Islet of Langerhans (tissue), 1 donor: ENCODE results near the gene XPR1.

Experiments
- FAIRE-seq: peaks from one replicate; lab custom pipeline; 2011; peaks lifted over from hg19 to GRCh38; lab: Jason Lieb, UNC

Gene XPR1

DNA sequence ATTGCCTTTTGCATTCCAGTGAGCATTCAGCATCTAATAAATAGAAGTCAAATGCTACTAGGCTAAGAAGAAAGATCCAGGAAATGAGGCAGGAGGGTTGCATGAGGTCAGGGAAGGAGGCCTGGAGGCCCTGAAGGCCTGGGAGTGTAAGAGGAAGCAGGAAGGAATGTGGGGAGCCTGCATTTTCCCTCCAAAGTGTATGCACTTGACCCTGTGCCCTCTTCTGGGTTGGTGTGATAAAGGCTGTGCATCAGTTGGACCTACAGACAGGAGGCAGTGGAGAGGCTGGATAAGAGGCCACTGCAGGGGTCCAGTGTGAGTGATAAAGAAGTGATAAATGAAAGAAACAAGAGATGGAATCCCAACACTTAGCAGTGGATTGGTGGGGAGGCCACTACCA, 301.3 kb downstream of the XPR1 start:
- no peak for FAIRE-seq

DNA sequence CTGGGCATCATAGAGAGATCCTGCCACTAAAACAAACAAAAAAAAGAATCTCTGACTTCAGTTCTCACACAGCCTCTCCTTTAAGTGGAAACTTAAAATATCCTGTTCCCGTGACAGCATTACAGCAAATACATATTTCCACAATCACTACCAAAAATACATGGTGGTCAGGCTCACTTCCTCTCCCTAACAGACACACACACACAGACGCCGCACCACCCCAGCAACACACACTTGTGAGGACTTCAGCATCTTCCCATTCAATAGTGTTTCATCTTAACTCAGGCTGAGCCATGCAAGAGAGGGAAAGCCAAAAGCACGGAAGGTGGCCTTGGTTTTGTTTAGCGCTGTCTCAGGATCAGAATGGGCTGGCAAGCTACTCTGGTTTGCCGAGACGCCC, 302.7 kb downstream of the XPR1 start:
- no peak for FAIRE-seq

DNA sequence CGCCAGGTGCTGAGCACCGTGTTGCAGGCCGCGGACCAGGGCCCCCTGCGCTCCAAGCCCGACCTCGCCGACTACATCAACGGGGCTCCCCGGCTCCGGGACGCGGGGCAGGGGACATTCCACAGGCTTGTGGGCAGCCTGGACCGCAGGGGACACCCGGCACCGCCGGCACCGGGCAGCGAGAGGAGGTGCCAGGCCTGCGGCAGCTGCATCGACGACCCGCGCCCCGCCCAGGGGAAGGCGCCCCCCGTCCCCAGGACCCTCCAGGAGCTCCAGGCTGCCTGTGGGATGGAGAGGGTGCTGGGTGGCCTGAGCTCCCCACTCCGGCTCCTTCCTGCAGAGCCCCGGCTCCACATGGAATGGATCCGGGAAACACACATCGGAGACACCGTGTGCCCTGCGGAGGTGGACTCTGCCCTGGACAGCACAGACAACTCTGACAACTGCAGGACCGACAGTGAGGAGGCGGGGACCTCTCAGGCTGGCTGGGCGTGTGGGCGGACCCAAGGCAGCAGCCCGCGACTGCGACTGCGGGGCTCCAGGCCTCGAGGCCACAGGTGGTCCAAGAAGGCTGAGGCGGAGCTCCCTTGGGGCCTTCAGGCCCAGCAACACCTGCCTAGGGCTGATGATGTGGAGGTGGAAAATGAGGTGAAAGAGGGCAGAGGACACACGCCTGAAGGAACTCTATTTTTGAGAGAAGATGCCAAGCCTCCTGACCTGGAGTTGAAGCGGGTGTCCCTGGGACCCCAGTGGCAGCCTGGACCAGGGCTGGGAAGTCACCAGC, 303.7 kb downstream of the XPR1 start:
- no peak for FAIRE-seq

DNA sequence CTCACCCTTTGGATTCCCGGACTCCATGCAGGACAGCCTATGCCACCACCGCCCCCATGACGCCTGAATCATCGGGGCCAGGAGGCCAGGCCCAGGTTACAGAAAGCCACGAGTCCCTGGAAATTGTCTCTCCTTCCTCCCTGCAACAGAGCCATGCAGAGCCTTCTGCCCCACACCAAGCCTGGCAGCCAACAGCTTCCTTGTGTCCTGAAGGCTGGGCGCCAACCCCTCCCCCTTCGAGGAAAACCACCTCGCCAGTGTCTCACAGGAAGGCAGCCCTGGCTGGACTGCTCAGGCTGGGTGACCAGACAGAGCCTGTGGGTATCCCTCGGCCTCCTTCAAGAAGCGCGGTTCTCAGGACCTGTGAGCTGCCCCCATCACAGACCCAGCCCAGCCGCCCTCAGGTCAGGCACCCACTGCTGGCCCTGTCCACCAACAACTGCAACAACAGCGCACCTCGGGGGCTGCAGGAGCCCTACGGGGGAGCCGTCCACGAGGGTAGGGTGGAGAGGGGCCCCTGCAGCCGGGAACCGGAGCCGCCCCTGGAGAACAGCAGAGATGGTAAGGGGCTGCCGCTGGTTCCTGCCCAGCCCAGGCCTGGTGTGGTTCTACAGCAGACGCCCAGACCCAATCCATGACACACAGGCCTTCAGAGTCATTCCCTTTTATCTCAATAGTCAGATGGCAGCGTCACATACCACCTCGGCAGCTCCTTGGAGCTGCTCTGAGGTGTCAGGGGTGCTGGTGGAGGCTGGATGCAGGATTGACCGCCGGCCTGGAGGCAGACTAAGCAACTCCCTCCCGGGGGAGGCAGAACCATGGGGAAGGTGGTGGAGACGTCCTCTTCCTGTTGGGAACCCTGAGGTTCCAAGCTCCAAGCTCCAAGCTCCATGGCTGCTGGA, 304.5 kb downstream of the XPR1 start:
- no peak for FAIRE-seq

DNA sequence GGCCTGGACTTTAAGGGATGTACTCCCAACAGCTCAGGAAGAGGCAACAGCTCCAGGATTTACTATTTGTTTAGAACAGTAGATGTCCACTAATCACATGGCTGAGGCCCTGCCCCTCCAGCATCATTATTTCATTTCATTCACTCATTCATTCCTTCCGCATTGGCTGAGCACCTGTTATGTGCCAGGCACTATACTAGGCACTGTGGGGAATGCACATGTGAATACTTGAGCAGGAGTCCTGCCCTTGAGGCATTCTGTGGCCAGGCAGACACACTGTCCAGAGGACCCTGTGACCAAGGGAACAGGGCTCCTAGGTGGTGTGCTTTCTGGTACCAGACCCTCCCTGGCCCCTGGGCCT, 305.2 kb downstream of the XPR1 start:
- no peak for FAIRE-seq

DNA sequence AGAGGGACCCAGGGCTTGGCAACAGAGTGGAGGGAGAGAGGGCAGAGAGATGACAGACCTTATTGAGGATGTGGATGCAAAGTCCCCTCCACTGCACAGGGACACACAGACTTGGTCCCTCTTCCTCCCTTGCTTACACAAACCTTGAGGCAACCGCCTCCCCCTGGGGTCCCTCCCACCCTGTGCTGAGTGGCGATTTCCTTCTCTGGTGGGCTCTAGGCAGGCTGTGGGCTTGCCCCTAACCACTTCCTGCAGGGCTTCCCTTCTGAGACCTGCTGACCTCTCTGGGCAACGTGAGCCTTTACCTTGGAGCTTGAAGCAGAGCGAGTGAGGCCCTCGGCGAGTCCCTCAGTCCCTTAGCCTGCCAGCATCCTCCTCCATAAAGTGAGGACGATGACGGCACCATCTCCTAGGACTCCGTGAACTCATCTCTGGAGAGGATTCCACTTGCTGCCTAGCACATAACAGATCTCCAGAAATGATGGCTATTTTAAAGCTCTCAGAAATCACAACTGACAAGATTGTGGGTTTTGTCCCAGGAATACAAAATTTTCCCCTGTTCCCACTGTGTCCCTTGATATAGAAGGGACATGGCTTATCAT, 305.9 kb downstream of the XPR1 start:
- no peak for FAIRE-seq

DNA sequence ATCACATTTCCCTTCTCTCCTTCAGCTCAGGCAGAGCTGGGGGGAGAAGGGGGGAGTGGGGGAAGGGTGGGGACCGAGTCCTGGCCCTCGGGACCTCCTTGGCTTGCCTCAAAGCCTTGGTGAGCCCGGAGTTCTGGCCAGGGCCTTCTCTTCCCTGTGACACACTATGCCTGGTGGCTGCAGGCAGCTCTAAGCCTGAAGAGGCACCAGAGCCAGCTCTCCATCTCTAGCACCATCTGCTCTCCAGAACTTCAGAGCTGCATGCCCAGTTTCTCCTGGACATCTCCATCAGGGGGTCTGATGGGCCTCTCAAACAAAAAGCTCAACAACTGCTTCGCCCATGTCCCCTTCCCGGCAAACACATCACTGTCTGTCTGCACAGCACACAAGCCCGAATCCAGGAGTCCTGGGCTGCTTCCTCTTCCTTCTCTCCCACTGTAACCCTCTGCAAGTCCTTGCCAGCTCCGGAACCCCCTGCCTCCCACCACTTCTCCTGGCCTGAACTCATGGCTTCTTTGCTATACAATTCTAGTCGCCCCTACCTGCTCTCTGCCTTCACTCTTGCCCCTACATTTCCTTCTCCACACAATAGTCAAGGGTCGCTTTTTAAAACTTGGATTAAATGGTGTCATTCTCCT, 307.4 kb downstream of the XPR1 start:
- no peak for FAIRE-seq

DNA sequence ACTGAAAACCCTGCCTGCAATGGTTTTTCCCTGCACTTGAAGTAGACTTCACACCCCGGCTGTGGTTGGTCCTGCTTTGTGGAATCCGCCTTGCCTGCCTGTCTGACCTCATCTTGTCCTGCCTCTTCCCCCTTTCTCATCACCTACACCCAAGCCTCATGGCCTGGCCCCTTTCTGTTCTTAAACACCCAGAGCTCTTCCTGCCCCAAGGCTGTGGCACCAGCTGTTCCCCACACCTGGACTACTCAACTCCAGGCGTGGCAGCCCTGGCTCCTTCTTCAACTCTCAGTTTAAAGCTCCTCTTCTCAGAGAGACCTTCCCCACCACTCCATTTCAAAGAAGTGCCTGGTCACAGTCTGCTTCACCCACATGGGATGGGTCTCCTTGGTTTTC, 307.9 kb downstream of the XPR1 start:
- FAIRE-seq: no peak
